GM21423 (cell line): Measurements from ENCODE around the gene KASH5.
"Not testable (repeated sequence)": the region's sequence is repeated elsewhere in the genome, so short reads cannot be mapped to it uniquely, and the experiment has no call there.

Source experiments
- ATAC-seq: cut with Tn5 transposase; IDR thresholded peaks from one replicate; pipeline ENCODE4 v1.9.1; 2021; ENCODE audit warnings: mild to moderate bottlenecking, moderate library complexity; ENCODE audit not compliant: unreplicated experiment

Gene KASH5

DNA sequence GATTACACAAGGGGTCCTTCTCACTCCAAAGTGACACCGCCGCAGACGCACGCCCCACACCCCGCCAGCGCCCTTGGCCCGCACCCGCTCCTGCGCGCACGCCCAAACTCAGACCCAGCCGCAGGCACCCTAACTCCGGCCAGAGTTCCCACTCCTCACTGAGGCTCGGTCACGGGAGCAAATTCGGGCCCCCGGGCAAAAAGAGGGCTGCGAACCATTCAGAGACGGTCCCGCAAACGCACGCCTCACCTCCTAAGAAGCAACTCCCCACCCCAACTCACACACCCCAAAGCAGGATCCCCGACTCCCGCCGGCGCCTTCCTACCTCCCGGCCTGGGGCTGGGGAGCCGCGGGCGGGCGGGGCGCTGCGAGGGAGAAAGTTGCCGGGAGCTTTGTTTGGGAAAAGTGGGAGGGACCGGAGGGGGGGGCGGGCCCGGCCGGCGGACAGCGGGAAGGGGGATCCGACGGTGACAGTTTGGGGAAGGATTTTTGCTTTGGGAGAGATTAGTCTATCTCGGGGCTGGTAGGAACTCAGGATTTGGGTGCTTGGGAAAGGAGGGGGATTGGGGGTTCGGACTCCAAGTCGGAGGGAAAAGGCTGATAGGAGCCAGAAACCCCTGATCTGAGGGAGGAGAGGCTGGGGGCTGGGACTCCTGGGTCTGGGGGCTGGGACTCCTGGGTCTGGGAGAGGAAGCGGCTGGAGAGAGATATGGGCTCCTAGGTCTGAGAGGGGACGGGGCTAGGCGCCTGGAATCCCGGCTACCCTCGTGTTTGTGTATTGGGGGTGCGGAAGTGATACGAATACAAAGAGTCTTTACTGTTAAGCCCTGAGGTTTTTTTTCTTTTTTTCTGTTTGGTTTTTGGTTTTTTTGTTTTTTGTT, 25.8 kb upstream of the KASH5 start, which contains the start of gene TEAD2:
Gene TEAD2, minus strand, starts transcription at position 369 of the 881 bp plus-strand sequence. CDS start 2,341 bp downstream, outside the sequence.
- no peak for ATAC-seq

DNA sequence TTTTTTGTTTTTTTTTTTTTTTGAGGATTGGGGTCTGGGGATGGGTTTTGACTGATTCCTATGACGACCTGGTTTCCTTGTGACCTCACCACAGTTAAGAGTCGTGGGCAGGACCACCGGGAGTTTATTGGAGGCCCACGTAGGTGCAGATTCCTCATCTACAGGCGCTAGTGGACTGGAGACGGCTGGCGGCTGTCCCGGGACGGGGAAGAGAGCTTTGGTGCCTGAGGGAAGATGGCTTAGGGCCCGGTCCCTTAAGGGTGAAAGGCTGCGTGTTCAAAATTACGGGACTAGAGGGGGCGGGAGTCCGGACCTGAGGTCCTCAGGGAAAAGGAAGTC, 25.2 kb upstream of the KASH5 start:
- ATAC-seq, result no peak

DNA sequence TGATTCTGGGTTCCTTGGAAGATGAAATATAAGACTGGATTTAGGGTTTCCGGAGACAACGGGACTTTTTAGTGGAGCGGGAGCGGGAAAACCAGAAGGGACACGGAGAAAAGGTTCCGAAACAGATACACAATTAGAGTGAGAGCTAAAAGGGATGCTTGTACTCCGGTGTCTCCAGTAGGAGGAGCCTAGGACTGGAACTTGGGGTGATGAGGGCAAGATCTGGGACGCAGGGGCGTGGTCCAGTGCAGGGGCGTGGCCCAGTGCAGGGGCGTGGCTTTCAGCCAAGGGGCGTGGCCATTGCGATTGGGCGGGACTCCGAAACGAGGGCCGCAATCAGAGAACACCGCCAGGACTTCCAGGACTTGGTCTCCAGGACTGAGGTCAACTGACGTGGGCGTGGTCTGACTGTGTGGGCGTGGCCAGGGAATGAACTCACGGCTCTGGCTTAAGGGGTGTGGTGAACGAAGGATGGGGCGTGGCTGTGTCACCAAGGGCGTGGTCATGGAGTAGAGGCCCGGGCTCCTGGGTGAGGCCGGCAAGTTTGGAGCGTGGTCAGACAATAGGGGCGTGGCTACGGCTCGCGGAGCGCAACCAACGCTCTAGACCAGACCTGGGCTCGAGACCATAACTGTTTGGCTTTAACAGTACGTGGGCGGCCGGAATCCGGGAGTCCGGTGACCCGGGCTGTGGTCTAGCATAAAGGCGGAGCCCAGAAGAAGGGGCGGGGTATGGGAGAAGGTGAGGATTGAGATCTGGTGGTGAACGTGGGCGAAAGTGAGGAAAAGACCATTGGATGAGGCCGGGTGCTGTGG, 24.6 kb upstream of the KASH5 start, which contains the start of gene DKKL1:
Gene DKKL1, plus strand, starts transcription at position 610 of the 815 bp plus-strand sequence. Its CDS starts 122 bp downstream, at position 732.
- peak; percentile 53 for ATAC-seq

DNA sequence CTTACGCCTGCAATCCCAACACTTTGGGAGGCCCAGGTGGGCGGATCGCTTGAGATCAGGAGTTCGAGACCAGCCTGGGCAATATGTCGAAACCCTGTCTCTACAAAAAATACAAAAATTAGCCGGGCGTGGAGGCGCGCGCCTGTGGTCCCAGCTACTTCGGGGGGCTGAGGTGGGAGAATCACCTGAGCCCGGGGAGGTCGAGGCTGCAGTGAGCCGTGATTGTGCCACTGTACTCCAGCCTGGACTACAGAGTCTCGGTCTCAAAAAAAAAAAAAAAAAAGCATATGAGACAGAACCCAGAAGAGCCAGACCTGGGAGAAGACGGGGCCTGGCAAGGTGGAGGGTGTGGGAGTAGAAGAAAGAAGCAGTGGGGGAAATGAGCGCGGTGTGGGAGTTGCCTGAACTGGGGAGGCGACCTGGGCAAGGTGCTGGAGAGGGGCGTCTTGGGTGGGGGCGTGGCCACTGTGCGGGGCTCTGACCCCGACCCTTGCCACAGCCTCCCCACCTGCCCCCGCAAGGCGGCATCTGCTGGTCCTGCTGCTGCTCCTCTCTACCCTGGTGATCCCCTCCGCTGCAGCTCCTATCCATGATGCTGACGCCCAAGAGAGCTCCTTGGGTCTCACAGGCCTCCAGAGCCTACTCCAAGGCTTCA, 23.8 kb upstream of the KASH5 start:
- ATAC-seq, result no peak

DNA sequence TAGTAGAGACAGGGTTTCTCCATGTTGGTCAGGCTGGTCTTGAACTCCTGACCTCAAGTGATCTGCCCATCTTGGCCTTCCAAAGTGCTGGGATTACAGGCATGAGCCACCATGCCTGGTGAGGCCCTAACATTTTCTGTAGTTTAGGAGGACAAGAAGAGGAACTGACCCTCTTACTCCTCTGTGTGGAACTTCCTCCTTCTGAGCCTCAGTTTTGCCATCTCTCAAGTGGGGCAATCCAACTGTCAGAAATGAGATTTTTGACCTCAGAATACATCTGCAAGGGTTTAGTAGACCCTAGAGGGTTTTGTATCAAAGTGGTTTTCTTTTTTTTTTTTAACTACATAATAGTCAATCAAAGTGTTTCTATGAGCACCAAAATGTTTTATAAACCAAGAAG, 21.9 kb upstream of the KASH5 start:
- no peak for ATAC-seq

DNA sequence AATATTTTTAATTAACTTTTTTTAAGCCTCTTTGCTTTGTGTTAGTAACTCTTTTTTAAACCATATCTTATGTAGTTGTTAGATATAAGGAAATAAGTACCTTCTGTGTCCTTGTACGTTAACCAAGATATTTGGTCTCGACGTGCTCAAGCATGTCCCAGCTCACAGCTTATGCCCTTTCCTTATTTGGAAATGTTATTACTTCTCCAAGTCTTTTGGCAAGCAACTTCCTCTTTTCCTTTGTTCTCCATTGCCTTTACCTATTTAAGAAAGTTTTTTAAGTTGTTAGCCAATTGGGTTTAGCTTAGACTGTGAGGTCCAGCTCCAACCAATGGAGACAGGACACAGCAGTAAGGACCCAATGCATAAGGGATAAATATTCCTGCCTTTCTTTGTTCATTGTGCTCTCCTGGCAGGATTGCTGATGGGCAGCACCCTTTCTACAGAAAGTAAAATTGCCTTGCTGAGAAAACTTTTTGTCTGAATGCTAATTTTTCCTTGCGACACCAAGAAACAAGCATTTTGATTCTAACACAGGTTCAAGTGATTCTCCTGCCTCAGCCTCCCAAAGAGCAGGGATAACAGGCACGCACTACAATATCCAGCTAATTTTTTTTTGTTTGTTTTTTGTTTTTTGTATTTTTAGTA, 19.2 kb upstream of the KASH5 start:
- ATAC-seq, result no peak

DNA sequence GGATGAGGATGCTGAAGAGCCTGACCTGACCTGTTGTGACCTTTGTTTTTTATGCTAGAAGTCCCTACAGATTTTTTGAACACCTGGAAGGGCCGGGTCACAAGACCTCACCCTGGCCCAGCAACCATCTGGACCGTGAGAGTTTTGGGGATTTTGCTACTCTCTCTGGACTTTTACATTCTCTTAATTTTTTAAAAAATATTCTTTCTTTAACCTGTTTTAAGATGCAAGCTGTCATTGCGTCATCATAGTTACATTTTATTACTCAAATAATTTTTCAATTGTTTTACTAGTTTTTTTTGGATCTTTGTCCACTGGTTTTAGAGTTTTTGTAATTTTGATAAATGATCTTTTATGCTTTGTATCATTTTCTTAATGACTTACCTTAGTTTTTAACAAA, 16.9 kb upstream of the KASH5 start:
- no peak for ATAC-seq

DNA sequence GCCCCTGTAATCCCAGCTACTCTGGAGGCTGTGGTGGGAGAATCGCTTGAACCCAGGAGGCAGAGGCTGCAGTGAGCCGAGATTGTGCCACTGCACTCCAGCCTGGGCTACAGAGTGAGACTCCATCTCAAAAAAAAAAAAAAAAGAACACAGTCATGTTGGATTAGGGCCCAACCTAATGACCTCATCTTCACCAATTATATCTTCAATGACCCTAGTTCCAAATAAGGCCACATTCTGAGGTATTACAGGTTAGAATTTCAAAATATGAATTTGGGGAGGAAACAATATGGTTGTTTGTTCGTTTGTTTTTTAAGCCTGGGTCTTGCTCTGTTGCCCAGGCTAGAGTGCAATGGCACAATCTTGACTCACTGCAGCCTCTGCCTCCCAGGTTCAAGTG, 14.9 kb upstream of the KASH5 start:
- not testable (repeated sequence) for ATAC-seq

DNA sequence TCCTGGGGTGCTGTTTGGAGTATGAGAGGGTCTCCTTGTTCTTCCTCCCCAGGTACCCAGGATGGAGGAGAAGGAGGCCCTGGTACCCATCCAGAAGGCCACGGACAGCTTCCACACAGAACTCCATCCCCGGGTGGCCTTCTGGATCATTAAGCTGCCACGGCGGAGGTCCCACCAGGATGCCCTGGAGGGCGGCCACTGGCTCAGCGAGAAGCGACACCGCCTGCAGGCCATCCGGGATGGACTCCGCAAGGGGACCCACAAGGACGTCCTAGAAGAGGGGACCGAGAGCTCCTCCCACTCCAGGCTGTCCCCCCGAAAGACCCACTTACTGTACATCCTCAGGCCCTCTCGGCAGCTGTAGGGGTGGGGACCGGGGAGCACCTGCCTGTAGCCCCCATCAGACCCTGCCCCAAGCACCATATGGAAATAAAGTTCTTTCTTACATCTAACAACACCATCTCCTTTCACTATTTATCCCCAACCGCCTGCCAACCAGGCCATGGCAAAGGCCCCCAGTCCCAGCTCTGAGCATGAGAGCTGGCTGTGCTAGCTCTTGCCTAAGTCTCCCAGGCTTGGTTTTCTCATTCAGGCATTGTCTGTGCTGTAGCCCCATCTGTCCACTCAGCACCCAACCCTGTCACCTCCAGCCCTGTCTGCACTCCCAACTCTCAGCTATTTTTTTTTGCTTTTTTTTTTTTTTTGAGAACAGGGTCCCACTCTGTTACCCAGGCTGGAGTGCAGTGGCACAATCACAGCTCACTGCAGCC, 13.2 kb upstream of the KASH5 start:
- ATAC-seq, result no peak

DNA sequence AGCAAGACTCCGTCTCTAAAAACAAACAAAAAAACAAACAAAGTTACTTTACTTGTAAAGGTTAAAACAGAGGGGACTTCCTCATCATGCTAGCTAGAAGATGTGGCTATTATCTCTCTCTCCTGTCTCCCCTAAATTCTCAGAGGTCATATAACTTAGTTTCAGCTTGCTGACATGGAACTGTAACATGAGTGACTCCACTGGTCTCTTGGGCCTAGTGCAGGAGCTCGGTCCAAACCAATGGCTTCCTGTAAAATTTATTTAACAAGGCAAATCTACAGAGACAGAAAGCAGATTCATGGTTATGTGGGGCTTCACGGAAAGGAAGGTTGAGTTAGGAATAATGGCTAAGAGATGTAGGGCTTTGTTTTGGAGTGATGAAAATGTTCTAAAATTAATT, 9.5 kb upstream of the KASH5 start:
- no peak for ATAC-seq

DNA sequence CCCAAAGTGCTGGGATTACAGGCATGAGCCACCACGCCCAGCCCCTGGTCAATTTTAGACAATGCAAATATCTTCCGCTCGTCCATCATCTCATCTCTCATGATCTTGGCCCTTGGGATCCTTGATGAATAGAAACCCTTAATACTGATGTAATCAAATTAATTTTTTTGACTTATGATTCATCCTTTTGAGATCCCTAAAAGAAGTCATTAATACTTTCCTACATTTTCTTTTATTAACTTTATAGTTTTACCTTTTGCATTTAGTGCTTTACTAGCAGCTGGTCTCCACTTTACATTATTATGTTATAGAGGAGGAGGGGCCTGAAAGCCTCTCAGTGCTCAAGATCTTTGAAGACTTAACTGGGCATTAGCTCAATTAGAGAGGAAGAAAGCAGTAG, 7.7 kb upstream of the KASH5 start:
- no peak for ATAC-seq

DNA sequence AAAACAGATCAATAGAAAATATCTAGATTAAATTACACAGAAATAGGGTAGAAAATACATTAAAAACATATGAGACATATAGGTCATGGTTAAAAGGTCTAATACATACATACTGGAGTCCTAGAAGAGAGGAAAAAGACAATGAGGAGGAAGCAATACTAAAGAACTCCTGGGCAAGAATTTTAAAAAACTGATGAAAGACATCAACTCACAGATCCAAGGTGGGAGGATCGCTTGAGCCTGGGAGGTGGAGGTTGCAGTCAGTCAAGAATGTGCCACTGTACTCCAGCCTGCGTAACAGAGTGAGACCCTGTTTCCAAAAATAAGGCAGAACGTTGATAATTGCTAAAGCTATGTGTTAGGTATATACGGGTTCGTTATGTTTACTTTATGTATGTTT, 5.4 kb upstream of the KASH5 start:
- ATAC-seq, result no peak

DNA sequence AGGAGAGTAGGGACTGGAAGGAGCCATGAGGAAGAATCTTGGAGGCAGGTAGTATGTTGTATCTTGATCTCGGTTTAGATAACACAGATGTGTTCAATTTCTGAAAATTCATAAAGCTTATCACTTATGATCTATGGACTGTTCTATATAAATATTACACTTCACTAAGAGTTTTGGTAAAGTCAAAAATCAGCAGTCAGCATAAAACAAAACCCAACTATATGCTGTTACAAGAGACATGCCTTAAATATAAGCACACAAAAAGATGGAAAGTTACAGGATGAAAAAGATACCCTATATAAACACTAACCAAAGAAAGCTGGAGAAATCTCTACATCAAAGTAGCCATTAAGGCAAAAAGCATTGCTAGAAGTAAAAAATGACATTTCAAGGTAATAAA, 4.5 kb upstream of the KASH5 start:
- ATAC-seq, result no peak

DNA sequence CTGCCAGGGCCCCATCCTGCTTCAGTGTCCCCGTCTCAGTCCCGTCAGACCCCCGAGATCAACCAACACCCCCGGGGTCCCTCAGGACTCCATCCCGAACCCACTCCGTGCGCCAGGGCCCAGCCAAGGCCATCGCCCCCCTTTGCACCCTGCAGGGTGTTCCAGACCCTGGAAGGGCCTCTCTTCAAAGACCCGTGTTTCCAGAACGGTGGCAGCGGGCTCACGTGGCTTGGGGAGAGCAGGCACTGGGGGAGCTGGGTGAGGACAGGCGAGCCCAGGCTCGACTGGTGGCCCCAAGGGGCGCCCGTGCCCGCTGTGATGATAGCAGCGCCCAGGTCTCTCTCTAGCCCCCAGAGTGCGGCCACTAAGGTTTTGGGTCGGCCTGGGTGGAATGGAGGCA, 1.4 kb downstream of the KASH5 start:
- ATAC-seq, result no peak

DNA sequence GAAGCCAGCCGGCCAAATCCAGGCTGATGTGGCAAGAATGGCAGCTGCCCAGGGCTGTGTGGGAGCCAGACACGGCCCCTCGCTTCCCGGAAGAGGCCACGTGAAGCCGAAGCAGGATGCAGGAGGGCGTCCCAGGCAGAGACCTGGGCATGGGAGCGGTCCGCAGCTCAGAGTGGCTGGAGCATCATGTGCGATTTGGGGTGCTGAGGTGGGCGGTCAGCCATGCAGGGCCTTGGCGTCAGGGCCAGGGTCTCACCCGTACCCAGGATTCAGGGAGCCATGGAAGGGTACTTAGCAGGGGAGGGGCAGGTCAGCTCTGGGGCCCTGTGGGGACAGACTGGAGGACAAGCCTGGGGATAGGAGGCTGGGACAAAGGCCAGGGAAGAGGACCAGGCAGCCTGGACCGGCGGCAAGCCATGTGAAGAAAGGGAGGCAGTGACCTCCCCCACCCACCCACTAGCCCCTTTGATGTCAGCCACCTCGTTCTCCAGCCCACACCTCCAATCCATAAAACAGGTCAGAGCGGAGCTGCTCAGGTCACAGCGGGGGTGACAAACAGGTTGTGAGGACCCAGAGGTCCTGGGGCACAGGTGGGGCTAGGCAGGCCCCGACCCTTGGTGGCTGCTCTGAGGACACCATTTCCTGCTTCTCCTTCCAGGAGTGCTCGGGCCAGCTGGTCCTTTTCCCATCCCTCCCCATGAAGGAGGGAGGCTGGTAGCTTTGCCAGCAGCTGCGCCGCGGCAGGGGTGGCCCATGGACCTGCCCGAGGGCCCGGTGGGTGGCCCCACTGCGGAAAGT, 2.3 kb downstream of the KASH5 start:
- ATAC-seq, result no peak

DNA sequence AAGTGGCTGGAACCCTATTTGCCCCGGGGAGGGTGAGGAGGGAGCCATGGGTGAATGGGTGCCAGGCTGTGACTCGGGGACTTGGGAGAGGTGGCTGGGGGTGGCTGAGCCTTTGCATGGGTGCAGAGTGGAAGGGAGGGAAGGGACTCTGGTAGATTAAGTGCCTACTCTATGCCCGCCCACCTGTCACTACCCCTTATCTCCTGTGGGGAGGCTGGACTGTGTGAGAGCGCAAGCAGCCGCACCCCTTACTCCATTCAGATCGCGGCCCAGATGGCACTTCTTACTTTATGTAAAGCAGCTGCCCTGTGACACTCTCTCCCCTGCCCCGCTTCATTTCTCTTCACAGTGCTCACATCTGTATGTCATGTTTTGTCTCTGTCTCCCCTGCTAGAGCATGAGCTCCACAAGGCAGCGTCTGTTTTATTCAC, 2.9 kb downstream of the KASH5 start:
- no peak for ATAC-seq

DNA sequence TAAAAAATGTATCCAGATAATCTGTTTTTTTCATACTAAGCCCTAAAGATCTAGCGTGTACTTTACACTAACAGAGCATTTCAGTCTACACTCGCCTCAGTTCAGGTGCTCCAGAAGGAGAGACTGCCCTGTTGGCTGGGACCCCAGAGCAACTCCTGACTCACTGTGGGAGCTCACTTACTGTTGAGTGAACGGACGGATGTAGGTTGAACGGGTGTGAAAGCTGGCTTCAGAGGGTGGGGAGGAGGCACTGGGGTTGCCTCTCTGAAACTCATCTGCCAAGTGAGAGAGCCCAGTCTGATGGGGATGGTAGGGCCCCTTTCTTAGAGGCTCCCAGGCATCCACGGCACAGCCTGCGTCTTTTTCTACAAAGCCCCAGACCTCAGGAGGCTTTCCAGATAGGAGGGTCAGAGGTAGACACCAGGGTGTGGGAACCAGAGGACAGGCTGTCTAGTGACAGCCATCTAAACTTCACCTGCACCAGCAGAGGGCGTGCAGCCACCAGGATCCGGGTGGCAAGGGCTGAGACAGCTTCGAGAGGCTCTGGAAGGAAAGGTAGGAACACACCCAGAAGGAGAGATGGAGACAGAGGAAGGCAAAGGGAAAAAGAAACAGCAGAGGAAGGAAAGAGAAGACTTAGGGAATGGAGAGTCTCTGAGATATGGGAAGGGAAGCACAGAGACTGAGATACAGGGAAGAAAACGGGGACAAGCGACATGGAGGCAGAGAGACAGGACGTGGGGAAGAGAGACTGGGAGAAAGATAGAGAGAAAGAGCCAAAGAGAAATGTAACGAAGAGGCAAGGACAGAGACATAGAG, 3.7 kb downstream of the KASH5 start:
- no peak for ATAC-seq

DNA sequence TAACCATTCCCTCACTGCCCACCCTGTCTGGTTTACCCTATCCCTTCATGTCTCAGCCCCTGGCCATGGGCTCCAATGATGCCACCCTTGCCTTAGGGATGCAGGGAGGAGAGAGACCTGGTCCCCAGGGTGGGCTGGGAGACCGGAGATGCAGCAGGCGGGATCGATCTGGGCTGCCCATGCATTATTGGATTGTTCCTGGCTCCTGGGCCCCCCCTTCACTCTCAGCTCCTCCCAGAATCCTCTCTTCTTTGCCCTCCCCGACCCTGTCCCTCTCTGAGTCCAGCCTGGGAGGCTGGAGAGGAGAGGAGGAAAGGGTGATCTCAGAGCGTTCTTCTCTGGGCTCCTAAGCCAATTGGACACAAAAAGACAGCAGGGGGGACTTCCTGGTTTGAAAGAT, 5.8 kb downstream of the KASH5 start:
- ATAC-seq, result no peak
